ENCODE measurements around the gene IRF2.

The IRF2 gene

GRCh38 chr4:184487503-184487902 is 13.2 kb upstream of the IRF2 start:
- no peak for TF ChIP-seq CTCF (IDR thresholded peaks at IDR 0.05; ENCODE audit: low read depth, low read length)
- no peak overlapping the region for H3K4me3 ChIP-seq (ENCODE audit: low read depth, low read length)

- no peak overlapping the region for H3K4me3 ChIP-seq (ENCODE audit: low read depth, low read length)
- no peak for TF ChIP-seq CTCF (IDR thresholded peaks at IDR 0.05; ENCODE audit: low read depth, low read length)
Observed at GRCh38 chr4:184485279-184485678, 10.9 kb upstream of the IRF2 start.

GRCh38 chr4:184481544-184481943 is 7.2 kb upstream of the IRF2 start:
- TF ChIP-seq CTCF (IDR thresholded peaks at IDR 0.05; ENCODE audit: low read depth, low read length) = no peak
- H3K4me3 ChIP-seq (ENCODE audit: low read depth, low read length) = no peak overlapping the region

- no peak overlapping the region for H3K4me3 ChIP-seq (ENCODE audit: low read depth, low read length)
- TF ChIP-seq CTCF (IDR thresholded peaks at IDR 0.05; ENCODE audit: low read depth, low read length) = no peak
Observed at GRCh38 chr4:184479516-184479950, 5.2 kb upstream of the IRF2 start.

GRCh38 chr4:184477201-184477999 is 3.0 kb upstream of the IRF2 start:
- no peak for TF ChIP-seq CTCF (IDR thresholded peaks at IDR 0.05; ENCODE audit: low read depth, low read length)
- H3K4me3 ChIP-seq (ENCODE audit: low read depth, low read length) = no peak overlapping the region

GRCh38 chr4:184476695-184477094 is 2.3 kb upstream of the IRF2 start:
- TF ChIP-seq CTCF (IDR thresholded peaks at IDR 0.05; ENCODE audit: low read depth, low read length) = no peak
- no peak overlapping the region for H3K4me3 ChIP-seq (ENCODE audit: low read depth, low read length)

- peak overlapping the region; percentile 75 for H3K4me3 ChIP-seq (ENCODE audit: low read depth, low read length)
- TF ChIP-seq CTCF (IDR thresholded peaks at IDR 0.05; ENCODE audit: low read depth, low read length) = no peak
Observed at GRCh38 chr4:184475498-184475897, 1.1 kb upstream of the IRF2 start.

Measured in WI38 (cell line).